Coronary artery (tissue), 2 donors: ENCODE measurements around the gene IGF2R.
"Not testable (repeated sequence)": the region's sequence is repeated elsewhere in the genome, so short reads cannot be mapped to it uniquely, and the experiment has no call there.

Experiments
- DNase-seq: peaks from one replicate; pipeline ENCODE4 v3.0.0-alpha.2; 2017; ENCODE audit warnings: low spot score
- H3K27ac ChIP-seq, 2 donors: fragments of 200-600 bp; sonication (generic); one replicate each; pipeline ENCODE4 v1.5.1; 2016 to 2019
- H3K4me3 ChIP-seq: fragments of 200-600 bp; sonication (generic); 2 replicates; pipeline ENCODE4 v1.5.1; 2016; ENCODE audit warnings: mild to moderate bottlenecking, moderate library complexity
- TF ChIP-seq, protein P1 (sequence below): fragments of 200-600 bp; sonication (generic); IDR thresholded peaks from one replicate; pipeline ENCODE4 v1.5.1; 2019; ENCODE audit warnings: antibody characterized with exemption

Gene IGF2R

DNA sequence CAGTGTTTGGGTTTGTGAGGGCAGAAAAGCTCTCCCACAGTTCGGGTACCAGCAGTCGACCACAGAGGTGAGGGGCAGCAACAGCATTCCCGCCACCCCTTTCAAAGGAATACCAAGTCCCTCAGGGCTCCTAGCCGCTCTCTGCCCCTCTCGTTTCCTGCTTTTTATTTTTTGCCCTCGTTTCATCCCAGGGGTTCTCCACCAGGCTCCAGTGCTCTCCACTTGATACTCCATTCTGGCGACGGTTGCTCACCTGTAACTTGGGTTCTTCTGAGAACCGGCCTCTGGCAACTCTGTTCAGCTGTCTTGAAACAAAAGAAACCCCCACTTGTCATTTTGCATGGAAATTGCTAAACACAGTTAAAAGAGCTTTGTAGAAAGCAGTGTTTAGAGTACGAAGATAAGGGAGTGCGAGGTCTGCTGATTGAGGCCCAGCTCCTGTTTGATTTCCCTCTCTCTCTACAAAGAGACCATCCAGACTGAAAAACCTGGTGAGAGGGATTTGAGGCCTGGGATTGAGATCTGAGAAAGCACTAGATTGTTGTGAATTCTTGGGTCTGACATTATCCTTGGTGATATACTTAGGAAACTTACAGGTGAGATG lies 28.7 kb downstream of the IGF2R start:
- DNase-seq = no peak
- Histone ChIP-seq H3K4me3 (no peak overlapping the region), H3K27ac (no peak overlapping the region)
- TF ChIP-seq, protein P1, sequence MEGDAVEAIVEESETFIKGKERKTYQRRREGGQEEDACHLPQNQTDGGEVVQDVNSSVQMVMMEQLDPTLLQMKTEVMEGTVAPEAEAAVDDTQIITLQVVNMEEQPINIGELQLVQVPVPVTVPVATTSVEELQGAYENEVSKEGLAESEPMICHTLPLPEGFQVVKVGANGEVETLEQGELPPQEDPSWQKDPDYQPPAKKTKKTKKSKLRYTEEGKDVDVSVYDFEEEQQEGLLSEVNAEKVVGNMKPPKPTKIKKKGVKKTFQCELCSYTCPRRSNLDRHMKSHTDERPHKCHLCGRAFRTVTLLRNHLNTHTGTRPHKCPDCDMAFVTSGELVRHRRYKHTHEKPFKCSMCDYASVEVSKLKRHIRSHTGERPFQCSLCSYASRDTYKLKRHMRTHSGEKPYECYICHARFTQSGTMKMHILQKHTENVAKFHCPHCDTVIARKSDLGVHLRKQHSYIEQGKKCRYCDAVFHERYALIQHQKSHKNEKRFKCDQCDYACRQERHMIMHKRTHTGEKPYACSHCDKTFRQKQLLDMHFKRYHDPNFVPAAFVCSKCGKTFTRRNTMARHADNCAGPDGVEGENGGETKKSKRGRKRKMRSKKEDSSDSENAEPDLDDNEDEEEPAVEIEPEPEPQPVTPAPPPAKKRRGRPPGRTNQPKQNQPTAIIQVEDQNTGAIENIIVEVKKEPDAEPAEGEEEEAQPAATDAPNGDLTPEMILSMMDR = no peak

DNA sequence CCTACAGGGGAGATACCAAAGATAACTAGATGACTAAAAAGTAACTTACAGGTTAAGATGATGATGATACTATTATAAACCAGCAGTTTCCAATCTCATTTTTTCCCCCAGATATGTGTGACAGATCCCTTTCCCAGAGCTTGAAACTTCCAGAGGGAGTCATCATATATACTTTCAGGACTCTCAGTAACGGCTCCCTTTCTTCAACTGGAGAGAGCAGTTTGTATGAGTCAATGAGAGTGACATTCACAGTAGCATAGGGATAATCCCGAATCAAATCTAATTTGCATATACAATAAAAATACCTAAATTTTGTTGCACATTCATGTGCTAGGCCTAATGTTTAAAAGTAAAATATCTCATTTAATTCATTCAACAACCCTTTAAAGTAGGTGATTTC lies 29.7 kb downstream of the IGF2R start:
- no peak for DNase-seq
- H3K4me3 ChIP-seq = no peak overlapping the region
- no peak overlapping the region for H3K27ac ChIP-seq
- TF ChIP-seq, protein P1 = no peak

DNA sequence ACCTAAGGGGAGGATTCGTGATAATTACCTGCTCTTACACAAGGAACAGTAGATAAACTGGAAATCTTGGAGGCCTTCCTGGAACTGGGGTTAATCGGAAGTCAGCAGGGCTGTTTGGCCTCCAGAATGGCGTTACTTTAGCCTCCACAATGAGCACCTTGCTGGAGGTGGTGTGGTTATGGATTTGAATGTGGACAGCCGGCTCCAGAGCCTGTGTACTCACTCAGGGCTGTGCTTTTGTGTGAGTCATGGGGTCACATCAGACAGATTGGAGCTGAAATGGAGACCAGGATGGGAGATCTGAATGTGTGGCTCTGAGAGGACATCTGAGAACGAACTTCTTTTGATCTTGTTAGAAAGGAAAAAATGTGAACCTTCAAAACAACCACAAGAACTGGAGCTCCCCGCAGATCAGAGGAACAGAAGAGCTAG lies 30.4 kb downstream of the IGF2R start:
- Histone ChIP-seq H3K4me3 (no peak overlapping the region), H3K27ac (no peak overlapping the region)
- no peak for DNase-seq
- TF ChIP-seq, protein P1 = no peak

DNA sequence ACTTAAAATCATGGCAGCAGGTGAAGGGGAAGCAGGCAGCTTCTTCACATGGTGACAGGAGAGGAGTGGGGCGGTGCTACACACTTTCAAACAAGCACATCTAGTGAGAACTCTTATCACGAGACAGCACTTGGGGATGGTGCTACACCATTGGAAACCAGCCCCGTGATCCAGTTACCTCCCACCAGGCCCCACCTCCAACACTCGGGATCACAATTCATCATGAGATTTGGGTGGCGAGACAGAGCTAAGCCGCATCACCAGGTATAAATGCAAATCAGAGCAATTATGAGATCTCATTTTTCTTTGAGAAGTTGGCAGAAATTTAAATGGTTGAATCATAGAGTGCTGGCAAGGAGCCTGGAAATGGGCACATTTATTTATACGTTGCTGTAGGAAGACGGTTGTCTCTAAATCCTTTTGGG lies 31.4 kb downstream of the IGF2R start:
- TF ChIP-seq, protein P1 = no peak
- H3K4me3 ChIP-seq = no peak overlapping the region
- no peak for DNase-seq
- H3K27ac ChIP-seq = no peak overlapping the region

DNA sequence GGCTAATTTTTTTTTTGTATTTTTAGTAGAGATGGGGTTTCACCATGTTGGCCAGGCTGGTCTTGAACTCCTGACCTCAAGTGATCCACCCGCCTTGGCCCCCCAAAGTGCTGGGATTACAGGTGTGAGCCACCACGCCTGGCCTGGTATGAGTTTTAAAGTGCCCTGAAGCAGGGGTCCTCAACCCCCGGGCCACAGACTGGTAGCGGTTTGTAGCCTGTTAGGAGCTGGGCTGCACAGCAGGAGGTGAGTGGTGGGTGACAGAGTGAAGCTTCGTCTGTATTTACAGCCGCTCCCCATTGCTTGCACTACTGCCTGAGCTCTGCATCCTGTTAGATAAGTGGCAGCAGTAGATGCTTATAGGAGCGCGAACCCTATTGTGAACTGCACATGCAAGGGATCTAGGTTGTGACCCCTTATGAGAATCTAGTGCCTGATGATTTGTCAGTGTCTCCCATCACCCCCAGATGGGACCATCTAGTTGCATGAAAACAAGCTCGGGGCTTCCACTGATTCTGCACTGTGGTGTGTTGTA lies 32.1 kb downstream of the IGF2R start:
- not testable (repeated sequence) for H3K27ac ChIP-seq, DNase-seq, H3K4me3 ChIP-seq

DNA sequence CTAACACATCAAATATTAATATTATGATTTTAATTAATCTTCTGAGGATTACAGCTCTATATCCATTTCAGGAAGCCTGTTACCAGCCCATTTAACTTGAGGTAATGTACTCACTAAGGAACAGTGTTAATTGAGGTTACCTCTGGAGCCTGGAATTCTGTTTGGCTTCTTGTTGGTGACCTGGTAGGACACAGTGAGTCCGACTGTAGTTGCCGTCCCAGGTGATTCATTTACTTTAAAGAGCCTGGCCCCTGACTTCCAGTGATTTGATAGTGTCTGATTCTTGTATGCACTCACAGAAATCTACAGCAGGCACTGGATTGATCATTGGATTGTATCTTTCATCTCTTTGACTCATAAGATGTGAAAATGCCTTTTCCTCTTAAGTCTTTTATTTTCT lies 34.0 kb downstream of the IGF2R start:
- no peak for DNase-seq
- Histone ChIP-seq H3K27ac (no peak overlapping the region), H3K4me3 (no peak overlapping the region)
- TF ChIP-seq, protein P1 = no peak

DNA sequence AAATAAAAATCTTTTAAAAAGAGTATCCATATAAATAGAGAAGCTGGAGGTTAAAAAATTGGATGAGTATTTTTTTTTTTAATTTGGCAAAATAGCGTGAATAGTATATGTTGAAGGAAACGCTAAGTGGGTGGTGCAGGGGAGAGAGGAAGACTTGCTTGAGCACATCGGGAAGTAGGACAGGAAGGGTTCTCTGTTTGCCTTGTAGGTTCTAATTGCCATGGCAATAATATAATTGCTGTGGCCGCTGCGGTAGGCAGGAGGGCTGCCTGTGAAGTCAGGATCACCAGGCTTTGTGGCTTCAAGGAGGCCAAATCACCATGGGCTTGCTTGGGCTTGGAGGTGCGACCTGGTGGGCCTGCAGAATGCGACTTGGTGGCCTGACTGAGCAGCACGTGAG lies 35.1 kb downstream of the IGF2R start:
- Histone ChIP-seq H3K27ac (no peak overlapping the region), H3K4me3 (no peak overlapping the region)
- TF ChIP-seq, protein P1 = no peak
- no peak for DNase-seq
